ENCODE data around the gene STX2. TPM values are rescaled to one million over a fixed set of nuclear protein-coding genes. Genes with fewer than 3 reads are reported as not detected.
"Not testable (repeated sequence)": the region's sequence is repeated elsewhere in the genome, so short reads cannot be mapped to it uniquely, and the experiment has no call there.

Gene STX2
- total RNA-seq, 4 donors from 2014 or later: 8.1 to 22.1 (median 9.7) TPM

- Histone ChIP-seq H3K4me3 (no peak overlapping the region), H3K36me3 (peaks cover 0 to 32% (median 13%) of the 10 kb centered on the region in 4 donors), H3K9me3 (no peaks in the 10 kb centered on the region), H3K27ac (no peak overlapping the region), H3K27me3 (no peaks in the 10 kb centered on the region), H3K4me1 (peaks cover 4 to 15% (median 12%) of the 10 kb centered on the region in 4 donors)
- WGBS, 2 donors (ENCODE audit: low coverage in 1 of 2): 77 to 90% methylated on average over 3 of the region's 3 CpGs
- TF ChIP-seq POLR2AphosphoS5 (IDR thresholded peaks at IDR 0.05) (no peak), EP300 (IDR thresholded peaks at IDR 0.05; ENCODE audit: low read depth) (no peak), POLR2A (IDR thresholded peaks at IDR 0.05) (no peak), CTCF (IDR thresholded peaks at IDR 0.05) (no peak)
- no peak for DNase-seq
- intact Hi-C loops (cut with DNase I; ENCODE audit: low total_unique reads) (no loop called here), in situ Hi-C loops (cut with MboI; ENCODE audit: low pct_ligation_motif_present in 1 of 4, low pct_unique_long_range_greater_than_20kb in 1 of 4, low sequenced_read_pairs in 3 of 4) (no loop called here)
Observed at GRCh38 chr12:130877333-130877732, 38.3 kb upstream of the STX2 start.

- intact Hi-C loops (cut with DNase I; ENCODE audit: low total_unique reads) (no loop called here), in situ Hi-C loops (cut with MboI; ENCODE audit: low pct_ligation_motif_present in 1 of 4, low pct_unique_long_range_greater_than_20kb in 1 of 4, low sequenced_read_pairs in 3 of 4) (no loop called here)
- Histone ChIP-seq H3K4me3 (no peak overlapping the region), H3K27me3 (no peaks in the 10 kb centered on the region), H3K36me3 (peaks cover 0 to 32% (median 13%) of the 10 kb centered on the region in 4 donors), H3K27ac (no peak overlapping the region), H3K9me3 (no peaks in the 10 kb centered on the region), H3K4me1 (peaks cover 4 to 15% (median 12%) of the 10 kb centered on the region in 4 donors)
- TF ChIP-seq EP300 (IDR thresholded peaks at IDR 0.05; ENCODE audit: low read depth) (no peak), POLR2AphosphoS5 (IDR thresholded peaks at IDR 0.05) (no peak), POLR2A (IDR thresholded peaks at IDR 0.05) (no peak), CTCF (IDR thresholded peaks at IDR 0.05) (no peak)
- no peak for DNase-seq
- 67 to 81% methylated on average over 3 of the region's 3 CpGs for WGBS, 2 donors (ENCODE audit: low coverage in 1 of 2)
Observed at GRCh38 chr12:130876758-130877157, 37.7 kb upstream of the STX2 start.

GRCh38 chr12:130876297-130876696 lies 37.2 kb upstream of the STX2 start:
- Histone ChIP-seq H3K27ac (no peak overlapping the region), H3K4me1 (peaks cover 4 to 17% (median 14%) of the 10 kb centered on the region in 4 donors), H3K36me3 (peaks cover 0 to 32% (median 13%) of the 10 kb centered on the region in 4 donors), H3K27me3 (no peaks in the 10 kb centered on the region), H3K9me3 (no peaks in the 10 kb centered on the region), H3K4me3 (no peak overlapping the region)
- DNase-seq: no peak
- in situ Hi-C loops (cut with MboI; ENCODE audit: low pct_ligation_motif_present in 1 of 4, low pct_unique_long_range_greater_than_20kb in 1 of 4, low sequenced_read_pairs in 3 of 4): no loop called here
- intact Hi-C loops (cut with DNase I; ENCODE audit: low total_unique reads): no loop called here
- no peak for TF ChIP-seq POLR2A (IDR thresholded peaks at IDR 0.05)
- TF ChIP-seq POLR2AphosphoS5 (IDR thresholded peaks at IDR 0.05): no peak
- TF ChIP-seq EP300 (IDR thresholded peaks at IDR 0.05; ENCODE audit: low read depth): no peak
- no peak for TF ChIP-seq CTCF (IDR thresholded peaks at IDR 0.05)

- DNase-seq; intact Hi-C loops (cut with DNase I; ENCODE audit: low total_unique reads); in situ Hi-C loops (cut with MboI; ENCODE audit: low pct_ligation_motif_present in 1 of 4, low pct_unique_long_range_greater_than_20kb in 1 of 4, low sequenced_read_pairs in 3 of 4); H3K4me3 ChIP-seq; H3K27ac ChIP-seq; H3K9me3 ChIP-seq; H3K27me3 ChIP-seq: not testable (repeated sequence)
- Histone ChIP-seq H3K4me1 (peaks cover 4 to 20% (median 19%) of the 10 kb centered on the region in 4 donors), H3K36me3 (peaks cover 0 to 32% (median 13%) of the 10 kb centered on the region in 4 donors)
- WGBS, 2 donors (ENCODE audit: low coverage in 1 of 2): 85 to 87% methylated on average over 7 to 11 of the region's 11 CpGs
Observed at GRCh38 chr12:130875708-130876107, 36.7 kb upstream of the STX2 start.

GRCh38 chr12:130875193-130875592 lies 36.1 kb upstream of the STX2 start:
- no peak overlapping the region for H3K27ac ChIP-seq
- no peak overlapping the region for H3K4me3 ChIP-seq
- no peaks in the 10 kb centered on the region for H3K27me3 ChIP-seq
- TF ChIP-seq POLR2AphosphoS5 (IDR thresholded peaks at IDR 0.05) (no peak), CTCF (IDR thresholded peaks at IDR 0.05) (no peak), POLR2A (IDR thresholded peaks at IDR 0.05) (no peak), EP300 (IDR thresholded peaks at IDR 0.05; ENCODE audit: low read depth) (no peak)
- H3K9me3 ChIP-seq: no peaks in the 10 kb centered on the region
- H3K36me3 ChIP-seq: peaks cover 0 to 32% (median 13%) of the 10 kb centered on the region in 4 donors
- 71 to 84% methylated on average over 3 to 5 of the region's 5 CpGs for WGBS, 2 donors (ENCODE audit: low coverage in 1 of 2)
- intact Hi-C loops (cut with DNase I; ENCODE audit: low total_unique reads) (no loop called here), in situ Hi-C loops (cut with MboI; ENCODE audit: low pct_ligation_motif_present in 1 of 4, low pct_unique_long_range_greater_than_20kb in 1 of 4, low sequenced_read_pairs in 3 of 4) (no loop called here)
- peaks cover 4 to 20% (median 19%) of the 10 kb centered on the region in 4 donors for H3K4me1 ChIP-seq
- DNase-seq: no peak
